GM18867 (cell line): Measurements from ENCODE around the gene PDCD1.

Experiments
- ATAC-seq: cut with Tn5 transposase; IDR thresholded peaks from one replicate; pipeline ENCODE4 v1.9.1; 2021; ENCODE audit warnings: mild to moderate bottlenecking, moderate library complexity; ENCODE audit not compliant: unreplicated experiment

The PDCD1 gene

GRCh38 chr2:241852981-241853631, 5.6 kb downstream of the PDCD1 start:
- no peak for ATAC-seq

GRCh38 chr2:241852116-241852980, 6.3 kb downstream of the PDCD1 start:
- no peak for ATAC-seq

GRCh38 chr2:241851325-241852115, 7.2 kb downstream of the PDCD1 start:
- ATAC-seq, result no peak

GRCh38 chr2:241850544-241851324, 8.0 kb downstream of the PDCD1 start:
- no peak for ATAC-seq

- ATAC-seq, result no peak
Measured at GRCh38 chr2:241849616-241850543, 8.8 kb downstream of the PDCD1 start.

DNA sequence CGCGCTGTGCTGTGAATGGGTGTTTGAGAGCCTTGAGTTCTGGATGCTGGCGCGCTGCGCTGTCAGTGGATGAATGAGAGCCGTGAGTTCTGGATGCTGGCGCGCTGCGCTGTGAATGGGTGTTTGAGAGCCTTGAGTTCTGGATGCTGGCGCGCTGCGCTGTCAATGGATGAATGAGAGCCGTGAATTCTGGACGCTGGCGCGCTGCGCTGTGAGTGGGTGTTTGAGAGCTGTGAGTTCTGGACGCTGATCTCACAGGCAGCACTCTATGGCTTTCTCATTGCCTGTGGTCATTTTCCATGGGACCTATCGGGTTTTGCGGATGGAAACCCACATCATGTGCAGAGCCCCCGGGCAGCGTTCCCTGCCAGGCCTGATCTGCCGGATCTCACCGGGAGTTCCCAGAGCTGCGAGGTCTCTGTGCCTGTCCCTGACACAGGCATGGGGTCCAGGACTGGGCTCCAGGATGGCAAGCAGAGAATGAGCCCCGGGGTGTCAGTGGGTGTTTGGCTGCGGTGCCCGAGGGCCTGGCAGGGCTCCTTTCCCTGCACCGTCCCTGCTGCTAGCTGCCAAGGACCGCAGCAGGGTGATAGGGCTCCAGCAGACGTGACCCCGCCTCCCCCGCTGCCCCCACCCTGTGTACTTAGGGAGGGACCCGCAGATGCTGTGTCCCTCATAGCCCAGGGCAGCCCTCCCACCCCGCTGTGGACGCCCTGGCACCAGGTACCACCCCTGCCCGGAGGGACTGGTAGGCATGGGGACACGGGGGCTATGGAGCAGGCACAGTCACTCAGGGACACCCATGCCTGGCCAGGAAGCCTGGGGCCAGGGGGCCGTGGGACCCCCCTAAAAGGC, 9.7 kb downstream of the PDCD1 start:
- ATAC-seq, result no peak

DNA sequence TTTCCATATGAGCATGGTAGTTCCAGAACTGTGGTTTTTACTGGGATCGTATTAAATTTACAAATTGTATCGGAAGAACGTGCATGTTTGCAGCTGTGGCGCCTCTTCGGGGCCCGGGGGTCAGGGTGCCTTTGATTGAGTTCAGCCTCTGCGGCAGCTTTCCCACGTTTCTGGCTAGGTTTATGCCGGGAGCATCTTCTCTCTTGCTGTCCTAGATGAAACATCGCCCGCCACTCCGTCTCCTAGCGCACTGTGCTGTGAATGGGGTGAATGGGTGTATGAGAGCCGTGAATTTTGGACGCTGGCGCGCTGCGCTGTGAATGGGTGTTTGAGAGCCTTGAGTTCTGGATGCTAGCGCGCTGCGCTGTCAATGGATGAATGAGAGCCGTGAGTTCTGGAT, 12.3 kb downstream of the PDCD1 start:
- no peak for ATAC-seq

DNA sequence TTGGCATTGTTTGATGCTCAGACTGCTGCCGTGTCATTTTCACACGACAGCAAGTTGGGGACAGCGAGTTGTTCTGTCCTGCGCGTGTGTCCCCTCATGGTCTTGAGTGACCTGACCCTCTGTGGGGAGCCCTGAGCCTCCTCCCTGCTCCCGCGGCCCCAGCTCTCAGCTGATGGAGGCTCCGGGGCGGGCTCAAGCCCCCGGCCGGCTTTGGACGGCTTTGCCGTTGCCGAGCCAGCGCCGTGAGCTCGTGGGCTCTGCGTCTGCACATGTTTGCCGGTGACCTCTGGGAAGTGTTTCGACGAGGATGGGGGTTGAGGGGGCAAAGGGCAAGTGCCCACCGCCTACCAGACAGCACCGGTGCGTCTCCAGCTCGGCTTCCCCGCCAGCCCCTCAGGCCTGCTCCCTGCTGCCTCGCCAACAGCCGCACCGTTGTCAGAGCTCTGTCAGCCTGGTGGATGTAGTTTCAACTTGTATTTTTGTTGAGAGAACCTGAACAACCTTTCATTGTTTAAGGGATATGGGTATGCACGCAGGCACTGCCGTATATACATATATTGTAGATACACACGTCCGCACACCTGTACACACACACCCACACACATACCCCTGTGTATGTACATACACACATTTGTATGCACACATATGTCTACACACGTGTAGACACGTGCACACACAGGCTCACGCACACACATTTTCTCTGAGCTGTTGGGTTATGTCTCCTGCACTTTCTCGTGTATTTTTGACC, 13.7 kb downstream of the PDCD1 start:
- no peak for ATAC-seq

DNA sequence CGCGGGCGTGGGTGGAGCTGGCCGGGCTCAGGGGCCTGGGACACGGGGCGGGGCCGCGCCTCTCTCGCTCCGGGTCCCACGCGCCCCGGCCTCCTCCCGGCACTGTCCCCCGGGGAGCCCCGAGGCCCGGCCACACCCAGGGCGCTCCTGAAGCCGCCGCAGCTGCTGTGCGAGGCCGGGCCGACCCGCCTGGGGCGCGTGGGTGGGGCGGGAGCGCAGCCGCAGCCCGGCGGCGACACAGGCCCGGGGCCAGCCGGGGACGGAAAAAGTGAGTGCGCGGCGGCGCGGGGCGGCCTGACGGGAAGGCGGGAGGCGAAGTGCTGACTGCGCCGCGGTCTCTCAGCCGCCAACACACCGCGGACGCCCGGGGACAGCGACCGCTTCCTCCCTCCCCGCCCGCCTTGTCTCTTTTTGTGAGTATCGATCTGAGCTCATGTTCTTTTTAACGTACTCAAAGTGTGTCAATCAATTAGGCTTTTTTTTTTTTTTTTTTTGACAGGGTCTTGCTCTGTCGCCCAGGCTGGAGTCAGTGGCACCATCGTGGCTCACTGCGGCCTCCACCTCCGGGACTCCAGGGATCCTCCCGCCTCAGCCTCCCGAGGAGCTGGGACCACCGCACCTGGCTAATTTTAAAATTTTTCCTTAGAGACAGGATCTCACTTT, 14.5 kb downstream of the PDCD1 start:
- peak; percentile 69 for ATAC-seq

GRCh38 chr2:241843321-241844065, 15.2 kb downstream of the PDCD1 start:
- peak; percentile 10 for ATAC-seq

DNA sequence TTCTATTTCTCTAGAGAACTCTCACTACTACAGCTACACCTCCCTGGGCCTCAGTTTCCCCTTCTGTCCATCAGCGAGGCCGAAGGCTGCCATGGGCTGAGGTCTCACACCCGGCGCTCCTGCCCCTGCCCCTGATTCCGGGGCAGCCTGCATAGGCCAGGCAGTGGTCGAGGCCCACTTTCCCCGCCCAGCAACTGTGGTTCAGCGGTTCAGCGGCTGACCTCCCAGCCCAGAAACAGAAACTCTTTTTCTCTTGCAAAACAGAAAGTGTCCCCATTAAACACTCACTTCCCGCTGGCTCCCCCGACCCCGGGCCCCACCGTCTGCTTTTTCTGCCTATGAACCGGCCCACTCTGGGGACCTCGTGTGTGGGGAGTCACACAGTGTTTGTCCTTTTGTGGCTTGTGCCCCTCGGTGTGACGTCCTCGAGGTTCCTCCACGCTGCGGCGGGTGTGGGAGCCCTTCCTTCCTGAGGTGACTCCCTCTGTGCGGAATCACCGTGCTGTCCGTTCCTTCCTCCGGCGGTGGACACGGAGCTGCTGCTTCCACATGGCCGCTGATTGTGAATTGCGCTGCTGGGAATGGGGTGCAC, 16.0 kb downstream of the PDCD1 start:
- peak; percentile 33 for ATAC-seq

DNA sequence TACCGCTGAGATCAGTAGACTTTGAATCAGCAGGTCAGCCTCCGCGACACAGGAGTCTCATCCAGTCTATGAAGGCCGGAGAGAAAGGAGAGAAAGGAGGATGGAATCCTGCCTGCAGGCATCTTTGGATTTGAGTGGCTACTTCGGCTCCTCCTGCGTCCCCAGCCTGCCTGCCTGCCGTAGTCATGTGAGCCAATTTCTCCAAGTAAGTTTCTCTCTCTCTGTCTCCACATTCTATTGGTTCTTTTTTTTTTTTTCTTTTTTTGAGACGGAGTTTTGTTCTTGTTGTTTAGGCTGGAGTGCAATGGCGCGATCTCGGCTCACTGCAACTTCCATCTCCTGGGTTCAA, 16.7 kb downstream of the PDCD1 start:
- no peak for ATAC-seq

GRCh38 chr2:241841181-241842066, 17.3 kb downstream of the PDCD1 start:
- ATAC-seq, result no peak

GRCh38 chr2:241837197-241837965, 21.3 kb downstream of the PDCD1 start:
- no peak for ATAC-seq

- ATAC-seq, result no peak
Measured at GRCh38 chr2:241836292-241836691, 22.4 kb downstream of the PDCD1 start.
